Colonic mucosa (tissue), 4 donors: ENCODE measurements around the gene C1QTNF9B. TPM values are rescaled to one million over a fixed set of nuclear protein-coding genes. Genes with fewer than 3 reads are reported as not detected.

Source experiments
- DNase-seq: peaks from one replicate; pipeline ENCODE4 v3.0.0-alpha.2; 2020
- H3K27ac ChIP-seq: fragments of 200-600 bp; one replicate; pipeline ENCODE4 v1.8.0; 2021
- H3K27me3 ChIP-seq: fragments of 200-600 bp; one replicate; pipeline ENCODE4 v1.8.0; 2021
- H3K36me3 ChIP-seq: fragments of 200-600 bp; one replicate; pipeline ENCODE4 v1.8.0; 2021
- H3K4me1 ChIP-seq: fragments of 200-600 bp; one replicate; pipeline ENCODE4 v1.8.0; 2021; ENCODE audit warnings: mild to moderate bottlenecking
- H3K4me3 ChIP-seq: fragments of 200-600 bp; one replicate; pipeline ENCODE4 v1.8.0; 2021
- H3K9ac ChIP-seq, 2 donors: one replicate each; pipeline ENCODE4 v1.7.0; 2013; ENCODE audit warnings: control low read depth in 2 of 2, low read depth in 2 of 2, low read length in 2 of 2
- H3K9me3 ChIP-seq: fragments of 200-600 bp; one replicate; pipeline ENCODE4 v1.8.0; 2021
- intact Hi-C: fragments of 100-400 bp; cut with DNase I; formaldehyde crosslinking; loops from one replicate; pipeline ENCODE4 v1.14.1; 2022
- total RNA-seq, 2 donors: library from RNA; stranded (reverse); fragmentation: NEBNext Ultra II Directional in 1 of 2; extraction: Animal tissue kit (Norgen Biotek cat#: 25700) in 1 of 2; gene quantifications; one replicate each; pipeline ENCODE4 v1.2.1, GENCODE V29; 2021
- TF ChIP-seq, protein P1 (sequence below): fragments of 200-600 bp; IDR thresholded peaks from one replicate; pipeline ENCODE4 v1.8.0; 2022; ENCODE audit warnings: antibody characterized with exemption, mild to moderate bottlenecking
- donor health status: healthy.
- donor health status: DM: no; HTN: no; CAD: no.
- donor health status: DM: no; HTN: no; CAD: no.

The C1QTNF9B gene
- total RNA-seq, 2 donors from 2014 or later, result 0.27 TPM; not detected in 1

GRCh38 chr13:23859904-23860303, 37.4 kb downstream of the C1QTNF9B start:
- H3K27ac ChIP-seq, result no peak overlapping the region
- H3K9ac ChIP-seq, result no peak overlapping the region
- no peak for DNase-seq
- H3K4me3 ChIP-seq, result no peak overlapping the region
- H3K9me3 ChIP-seq, result no peaks in the 10 kb centered on the region
- intact Hi-C loops, result loop anchor here (10.0 kb wide), 1 partner anchor 275 kb away; no protein-coding TSS in a partner anchor
- H3K27me3 ChIP-seq, result no peaks in the 10 kb centered on the region
- TF ChIP-seq, protein P1, sequence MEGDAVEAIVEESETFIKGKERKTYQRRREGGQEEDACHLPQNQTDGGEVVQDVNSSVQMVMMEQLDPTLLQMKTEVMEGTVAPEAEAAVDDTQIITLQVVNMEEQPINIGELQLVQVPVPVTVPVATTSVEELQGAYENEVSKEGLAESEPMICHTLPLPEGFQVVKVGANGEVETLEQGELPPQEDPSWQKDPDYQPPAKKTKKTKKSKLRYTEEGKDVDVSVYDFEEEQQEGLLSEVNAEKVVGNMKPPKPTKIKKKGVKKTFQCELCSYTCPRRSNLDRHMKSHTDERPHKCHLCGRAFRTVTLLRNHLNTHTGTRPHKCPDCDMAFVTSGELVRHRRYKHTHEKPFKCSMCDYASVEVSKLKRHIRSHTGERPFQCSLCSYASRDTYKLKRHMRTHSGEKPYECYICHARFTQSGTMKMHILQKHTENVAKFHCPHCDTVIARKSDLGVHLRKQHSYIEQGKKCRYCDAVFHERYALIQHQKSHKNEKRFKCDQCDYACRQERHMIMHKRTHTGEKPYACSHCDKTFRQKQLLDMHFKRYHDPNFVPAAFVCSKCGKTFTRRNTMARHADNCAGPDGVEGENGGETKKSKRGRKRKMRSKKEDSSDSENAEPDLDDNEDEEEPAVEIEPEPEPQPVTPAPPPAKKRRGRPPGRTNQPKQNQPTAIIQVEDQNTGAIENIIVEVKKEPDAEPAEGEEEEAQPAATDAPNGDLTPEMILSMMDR, result no peak
- H3K4me1 ChIP-seq, result no peaks in the 10 kb centered on the region
- no peaks in the 10 kb centered on the region for H3K36me3 ChIP-seq

DNA sequence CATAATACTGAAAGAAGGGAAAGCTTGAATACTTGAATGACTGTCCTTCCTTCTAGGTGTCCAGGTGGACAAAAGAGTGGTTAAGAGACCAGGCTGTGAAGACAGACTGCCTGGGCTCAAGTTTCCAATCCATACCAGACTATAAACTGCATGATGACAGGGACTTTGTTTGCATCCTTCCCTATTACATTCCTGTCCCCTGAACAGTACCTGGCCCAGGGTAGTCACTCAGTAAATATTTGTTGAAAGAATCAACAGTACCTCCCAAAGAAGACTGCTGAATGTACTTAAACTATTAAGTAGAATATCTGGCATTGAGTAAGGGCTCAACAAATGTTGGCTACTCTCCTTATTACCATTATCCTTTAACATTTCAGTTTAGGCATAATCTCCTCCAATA, 37.8 kb downstream of the C1QTNF9B start:
- Histone ChIP-seq H3K4me1 (no peaks in the 10 kb centered on the region), H3K4me3 (no peak overlapping the region), H3K27ac (no peak overlapping the region), H3K9ac (no peak overlapping the region), H3K36me3 (no peaks in the 10 kb centered on the region), H3K9me3 (no peaks in the 10 kb centered on the region), H3K27me3 (no peaks in the 10 kb centered on the region)
- TF ChIP-seq, protein P1, result no peak
- no peak for DNase-seq
- intact Hi-C loops, result no loop called here

DNA sequence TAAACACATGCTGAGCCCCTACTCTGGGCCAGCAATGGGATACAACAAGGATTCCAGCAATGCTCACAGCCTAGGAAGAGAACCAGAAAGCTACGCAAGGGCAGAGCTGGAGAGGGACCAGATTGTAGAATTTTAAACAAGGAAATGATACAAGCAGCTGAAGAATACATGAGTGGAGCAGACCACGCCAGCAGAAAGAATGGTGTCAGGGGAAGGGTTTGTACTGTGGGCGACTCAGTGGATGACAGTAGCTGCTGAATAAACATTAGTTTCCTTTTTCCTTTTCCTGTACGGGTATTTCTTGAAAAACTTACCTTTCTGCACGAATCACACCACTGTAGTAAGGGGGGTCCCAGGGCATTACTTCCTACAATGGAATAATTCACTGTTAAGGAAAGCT, 38.8 kb downstream of the C1QTNF9B start:
- Histone ChIP-seq H3K27me3 (no peaks in the 10 kb centered on the region), H3K36me3 (no peaks in the 10 kb centered on the region), H3K4me3 (no peak overlapping the region), H3K9me3 (no peaks in the 10 kb centered on the region), H3K9ac (no peak overlapping the region), H3K27ac (no peak overlapping the region), H3K4me1 (no peaks in the 10 kb centered on the region)
- no peak for DNase-seq
- intact Hi-C loops, result no loop called here
- TF ChIP-seq, protein P1, result no peak

DNA sequence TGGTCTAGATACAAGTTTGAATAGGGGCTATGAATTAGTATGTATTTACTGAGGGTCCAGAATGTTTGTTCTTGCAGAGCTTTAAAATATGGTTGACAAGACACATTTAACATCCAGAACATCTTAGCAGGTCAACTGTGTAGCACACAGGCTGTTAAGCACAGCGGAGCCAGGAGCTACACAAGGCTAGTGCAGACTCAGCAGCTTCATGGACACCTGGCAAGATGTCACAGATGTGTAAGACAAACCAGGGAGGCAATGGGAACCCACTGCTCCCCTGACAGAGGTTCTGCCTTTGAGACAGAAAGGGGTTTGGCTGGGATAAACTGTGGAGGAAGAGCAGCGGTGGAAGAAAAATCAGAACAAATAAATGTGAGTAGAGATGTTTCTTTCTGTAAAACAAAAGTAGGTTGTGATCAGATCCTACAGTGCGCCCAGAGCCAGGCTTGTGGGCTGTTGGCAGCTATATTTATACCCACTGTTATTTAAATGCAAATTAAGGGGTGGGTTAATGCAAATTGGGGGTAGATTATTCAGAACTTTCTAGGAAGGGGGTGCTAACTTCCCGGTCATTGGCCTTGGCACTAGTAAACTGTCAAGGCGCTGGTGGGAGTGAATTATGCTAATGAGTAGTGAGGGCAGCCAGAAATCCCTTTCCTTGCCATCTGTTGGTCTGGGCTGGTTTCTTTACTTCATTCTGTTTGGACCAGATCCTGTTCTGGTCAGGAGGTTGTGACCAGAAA, 41.1 kb downstream of the C1QTNF9B start:
- TF ChIP-seq, protein P1, result no peak
- Histone ChIP-seq H3K9me3 (no peaks in the 10 kb centered on the region), H3K27ac (no peak overlapping the region), H3K9ac (no peak overlapping the region), H3K36me3 (no peaks in the 10 kb centered on the region), H3K27me3 (no peaks in the 10 kb centered on the region), H3K4me1 (no peaks in the 10 kb centered on the region), H3K4me3 (no peak overlapping the region)
- intact Hi-C loops, result no loop called here
- DNase-seq, result no peak

DNA sequence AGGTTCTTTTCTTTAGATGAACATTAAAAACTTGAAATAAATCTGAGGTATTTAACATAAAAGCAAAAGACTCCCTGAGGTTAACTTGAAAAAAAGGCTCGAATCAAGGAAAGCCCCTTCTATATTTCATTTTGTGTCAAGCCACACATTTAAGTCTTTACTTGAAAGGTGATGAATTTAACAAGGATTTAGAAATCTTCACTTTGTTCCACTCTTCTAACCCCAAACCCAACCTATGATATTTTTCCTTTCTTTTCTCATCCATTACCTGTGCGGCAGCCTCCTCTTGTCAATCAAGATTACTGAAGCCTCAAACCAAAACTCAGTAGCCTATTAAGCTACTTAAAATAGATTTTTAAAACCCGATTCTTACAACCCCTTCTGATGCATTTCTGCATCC, 41.9 kb downstream of the C1QTNF9B start:
- TF ChIP-seq, protein P1, result no peak
- no peak overlapping the region for H3K9ac ChIP-seq
- no peaks in the 10 kb centered on the region for H3K4me1 ChIP-seq
- no peaks in the 10 kb centered on the region for H3K27me3 ChIP-seq
- H3K36me3 ChIP-seq, result no peaks in the 10 kb centered on the region
- H3K9me3 ChIP-seq, result no peaks in the 10 kb centered on the region
- intact Hi-C loops, result no loop called here
- DNase-seq, result no peak
- no peak overlapping the region for H3K27ac ChIP-seq
- no peak overlapping the region for H3K4me3 ChIP-seq
